HEK293 (cell line): ENCODE results near the gene PRKG1.

ENCODE experiments used
- CTCF ChIA-PET: fragments of 350-600 bp; formaldehyde crosslinking; extraction: SDS; loops from one replicate; lab custom pipeline; 2021; ENCODE audit warnings: antibody characterized with exemption; lab: Yijun Ruan, JAX
- POLR2A ChIA-PET: fragments of 300-600 bp; formaldehyde crosslinking; extraction: SDS; loops from one replicate; lab custom pipeline; 2020; ENCODE audit warnings: antibody characterized with exemption, inconsistent platforms; lab: Yijun Ruan, JAX
- H3K27ac ChIP-seq: fragments of 200-500 bp; sonication (Bioruptor generic); 2 replicates; pipeline ENCODE4 v1.5.1; 2014; ENCODE audit warnings: low read depth, low read length, control low read depth, inconsistent platforms; ENCODE audit errors: extremely low read depth
- H3K36me3 ChIP-seq, 2 experiments: fragments of 200-500 bp in 1 of 2; sonication (Bioruptor generic) in 1 of 2; 1 replicate in 1 of 2; 2 replicates in 1 of 2; pipeline ENCODE4 v1.5.1; 2014 to 2017; ENCODE audit warnings: inconsistent platforms in 2 of 2, low read length in 2 of 2; ENCODE audit not compliant: control insufficient read depth in 2 of 2, insufficient read depth in 1 of 2
- H3K4me1 ChIP-seq: fragments of 200-500 bp; sonication (Bioruptor generic); 2 replicates; pipeline ENCODE4 v1.5.1; 2014; ENCODE audit warnings: mild to moderate bottlenecking, low read length, inconsistent platforms; ENCODE audit not compliant: control insufficient read depth, insufficient read depth
- H3K4me3 ChIP-seq: 2 replicates; pipeline ENCODE4 v1.5.1; 2011; ENCODE audit warnings: low read depth, mild to moderate bottlenecking, control low read depth, low read length, moderate library complexity
- H3K9me3 ChIP-seq: fragments of 200-500 bp; sonication (Bioruptor generic); 2 replicates; pipeline ENCODE4 v1.5.1; 2014; ENCODE audit warnings: low read depth, low read length, inconsistent platforms; ENCODE audit not compliant: control insufficient read depth, insufficient read depth
- HOXA7 ChIP-seq: sonication (generic); formaldehyde crosslinking; IDR thresholded peaks from 2 replicates; pipeline ENCODE4 v1.8.1; 2022; ENCODE audit warnings: missing genetic modification reagents, borderline replicate concordance
- KLF1 ChIP-seq: fragments of 450-650 bp; formaldehyde crosslinking; IDR thresholded peaks from 2 replicates; pipeline ENCODE4 v1.5.1; 2016; ENCODE audit warnings: missing biosample characterization, missing genetic modification characterization
- MYNN ChIP-seq: fragments of 450-650 bp; formaldehyde crosslinking; IDR thresholded peaks from 2 replicates; pipeline ENCODE4 v1.5.1; 2016; ENCODE audit warnings: missing biosample characterization, missing genetic modification characterization, borderline replicate concordance
- OSR2 ChIP-seq: fragments of 450-650 bp; formaldehyde crosslinking; IDR thresholded peaks from 2 replicates; pipeline ENCODE4 v1.5.1; 2016; ENCODE audit warnings: missing biosample characterization, missing genetic modification characterization
- RBAK ChIP-seq: fragments of 450-650 bp; formaldehyde crosslinking; IDR thresholded peaks from 2 replicates; pipeline ENCODE4 v1.5.1; 2016; ENCODE audit warnings: missing biosample characterization, missing genetic modification characterization
- SALL2 ChIP-seq: fragments of 450-650 bp; formaldehyde crosslinking; IDR thresholded peaks from 2 replicates; pipeline ENCODE4 v1.5.0; 2017; ENCODE audit warnings: missing biosample characterization, mild to moderate bottlenecking, missing genetic modification characterization, borderline replicate concordance
- TRIM28 ChIP-seq: IDR thresholded peaks from 2 replicates; pipeline ENCODE4 v1.6.1; 2011; ENCODE audit warnings: low read length, control low read depth, borderline replicate concordance
- ZFP3 ChIP-seq: fragments of 450-650 bp; formaldehyde crosslinking; IDR thresholded peaks from 2 replicates; pipeline ENCODE4 v1.5.1; 2016; ENCODE audit warnings: low read depth, missing biosample characterization, missing genetic modification characterization
- ZFP37 ChIP-seq: fragments of 450-650 bp; formaldehyde crosslinking; IDR thresholded peaks from 2 replicates; pipeline ENCODE4 v1.5.1; 2016; ENCODE audit warnings: missing biosample characterization, missing genetic modification characterization
- ZIC2 ChIP-seq: fragments of 450-650 bp; formaldehyde crosslinking; IDR thresholded peaks from 2 replicates; pipeline ENCODE4 v1.5.1; 2016; ENCODE audit warnings: missing biosample characterization, missing genetic modification characterization
- ZNF112 ChIP-seq: fragments of 450-650 bp; formaldehyde crosslinking; IDR thresholded peaks from 2 replicates; pipeline ENCODE4 v1.5.0; 2017; ENCODE audit warnings: missing biosample characterization, missing genetic modification characterization
- ZNF174 ChIP-seq: fragments of 450-650 bp; formaldehyde crosslinking; IDR thresholded peaks from 2 replicates; pipeline ENCODE4 v1.5.0; 2017; ENCODE audit warnings: missing biosample characterization, mild to moderate bottlenecking, missing genetic modification characterization
- ZNF292 ChIP-seq: fragments of 450-650 bp; formaldehyde crosslinking; IDR thresholded peaks from 2 replicates; pipeline ENCODE4 v1.5.1; 2016; ENCODE audit warnings: low read depth, missing biosample characterization, missing genetic modification characterization, borderline replicate concordance
- ZNF350 ChIP-seq: fragments of 450-650 bp; formaldehyde crosslinking; IDR thresholded peaks from 2 replicates; pipeline ENCODE4 v1.5.0; 2017; ENCODE audit warnings: missing biosample characterization, mild to moderate bottlenecking, missing genetic modification characterization
- ZNF394 ChIP-seq: fragments of 450-650 bp; formaldehyde crosslinking; IDR thresholded peaks from 2 replicates; pipeline ENCODE4 v1.5.1; 2016; ENCODE audit warnings: missing biosample characterization, missing genetic modification characterization, mild to moderate bottlenecking, moderate library complexity, borderline replicate concordance
- ZNF433 ChIP-seq: fragments of 450-650 bp; formaldehyde crosslinking; IDR thresholded peaks from 2 replicates; pipeline ENCODE4 v1.5.1; 2016; ENCODE audit warnings: missing biosample characterization, missing genetic modification characterization, low read depth
- ZNF510 ChIP-seq: fragments of 450-650 bp; formaldehyde crosslinking; IDR thresholded peaks from 2 replicates; pipeline ENCODE4 v1.5.1; 2018; ENCODE audit warnings: mild to moderate bottlenecking, missing genetic modification characterization, missing biosample characterization; ENCODE audit not compliant: insufficient replicate concordance
- ZNF530 ChIP-seq: fragments of 450-650 bp; formaldehyde crosslinking; IDR thresholded peaks from 2 replicates; pipeline ENCODE4 v1.5.1; 2016; ENCODE audit warnings: low read depth, missing biosample characterization, missing genetic modification characterization
- TF ChIP-seq, protein P1 (sequence below): fragments of 450-650 bp; formaldehyde crosslinking; IDR thresholded peaks from 2 replicates; pipeline ENCODE4 v1.5.1; 2016; ENCODE audit warnings: missing biosample characterization, missing genetic modification characterization
- TF ChIP-seq, protein P2 (sequence below): fragments of 450-650 bp; formaldehyde crosslinking; IDR thresholded peaks from 2 replicates; pipeline ENCODE4 v1.5.0; 2017; ENCODE audit warnings: missing biosample characterization, missing genetic modification characterization, borderline replicate concordance
- TF ChIP-seq, protein P3 (sequence below): fragments of 450-650 bp; formaldehyde crosslinking; IDR thresholded peaks from 2 replicates; pipeline ENCODE4 v1.5.1; 2016; ENCODE audit warnings: missing biosample characterization, missing genetic modification characterization, borderline replicate concordance
- TF ChIP-seq, protein P4 (sequence below): fragments of 450-650 bp; formaldehyde crosslinking; IDR thresholded peaks from 2 replicates; pipeline ENCODE4 v1.5.1; 2017; ENCODE audit warnings: missing biosample characterization, mild to moderate bottlenecking, missing genetic modification characterization, moderate library complexity
- TF ChIP-seq, protein P5 (sequence below): fragments of 450-650 bp; formaldehyde crosslinking; IDR thresholded peaks from 2 replicates; pipeline ENCODE4 v1.5.1; 2016; ENCODE audit warnings: missing biosample characterization, missing genetic modification characterization

The PRKG1 gene

DNA sequence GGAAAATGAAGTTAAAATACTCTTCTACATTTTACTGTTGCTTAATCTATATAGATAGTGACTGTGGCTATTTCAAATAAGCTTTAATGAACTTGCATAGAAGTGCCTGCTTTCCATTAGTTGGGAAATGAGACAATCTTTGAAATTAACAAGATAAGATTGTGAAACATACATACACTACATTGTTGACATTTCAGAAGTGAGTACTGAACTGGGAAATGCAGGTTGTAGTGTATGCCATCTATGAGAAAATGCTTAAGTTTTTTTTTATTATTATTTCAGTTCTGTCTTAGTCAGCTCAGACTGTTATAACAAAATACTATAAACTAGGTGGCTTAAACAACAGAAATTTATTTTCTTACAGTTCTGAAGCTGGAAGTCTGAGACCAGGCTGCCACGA lies 674.7 kb downstream of the PRKG1 start (continued):
- TF ChIP-seq ZNF174 (tag by site-specific recombination) (no peak), RBAK (tag by site-specific recombination) (no peak), ZNF350 (tag by site-specific recombination) (no peak), ZNF394 (no peak), MYNN (no peak)
- TF ChIP-seq, protein P1, sequence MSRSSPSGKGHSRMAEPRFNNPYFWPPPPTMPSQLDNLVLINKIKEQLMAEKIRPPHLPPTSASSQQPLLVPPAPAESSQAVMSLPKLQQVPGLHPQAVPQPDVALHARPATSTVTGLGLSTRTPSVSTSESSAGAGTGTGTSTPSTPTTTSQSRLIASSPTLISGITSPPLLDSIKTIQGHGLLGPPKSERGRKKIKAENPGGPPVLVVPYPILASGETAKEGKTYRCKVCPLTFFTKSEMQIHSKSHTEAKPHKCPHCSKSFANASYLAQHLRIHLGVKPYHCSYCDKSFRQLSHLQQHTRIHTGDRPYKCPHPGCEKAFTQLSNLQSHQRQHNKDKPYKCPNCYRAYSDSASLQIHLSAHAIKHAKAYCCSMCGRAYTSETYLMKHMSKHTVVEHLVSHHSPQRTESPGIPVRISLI: no peak
- TF ChIP-seq, protein P2, sequence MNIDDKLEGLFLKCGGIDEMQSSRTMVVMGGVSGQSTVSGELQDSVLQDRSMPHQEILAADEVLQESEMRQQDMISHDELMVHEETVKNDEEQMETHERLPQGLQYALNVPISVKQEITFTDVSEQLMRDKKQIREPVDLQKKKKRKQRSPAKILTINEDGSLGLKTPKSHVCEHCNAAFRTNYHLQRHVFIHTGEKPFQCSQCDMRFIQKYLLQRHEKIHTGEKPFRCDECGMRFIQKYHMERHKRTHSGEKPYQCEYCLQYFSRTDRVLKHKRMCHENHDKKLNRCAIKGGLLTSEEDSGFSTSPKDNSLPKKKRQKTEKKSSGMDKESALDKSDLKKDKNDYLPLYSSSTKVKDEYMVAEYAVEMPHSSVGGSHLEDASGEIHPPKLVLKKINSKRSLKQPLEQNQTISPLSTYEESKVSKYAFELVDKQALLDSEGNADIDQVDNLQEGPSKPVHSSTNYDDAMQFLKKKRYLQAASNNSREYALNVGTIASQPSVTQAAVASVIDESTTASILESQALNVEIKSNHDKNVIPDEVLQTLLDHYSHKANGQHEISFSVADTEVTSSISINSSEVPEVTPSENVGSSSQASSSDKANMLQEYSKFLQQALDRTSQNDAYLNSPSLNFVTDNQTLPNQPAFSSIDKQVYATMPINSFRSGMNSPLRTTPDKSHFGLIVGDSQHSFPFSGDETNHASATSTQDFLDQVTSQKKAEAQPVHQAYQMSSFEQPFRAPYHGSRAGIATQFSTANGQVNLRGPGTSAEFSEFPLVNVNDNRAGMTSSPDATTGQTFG (tag by site-specific recombination): no peak

DNA sequence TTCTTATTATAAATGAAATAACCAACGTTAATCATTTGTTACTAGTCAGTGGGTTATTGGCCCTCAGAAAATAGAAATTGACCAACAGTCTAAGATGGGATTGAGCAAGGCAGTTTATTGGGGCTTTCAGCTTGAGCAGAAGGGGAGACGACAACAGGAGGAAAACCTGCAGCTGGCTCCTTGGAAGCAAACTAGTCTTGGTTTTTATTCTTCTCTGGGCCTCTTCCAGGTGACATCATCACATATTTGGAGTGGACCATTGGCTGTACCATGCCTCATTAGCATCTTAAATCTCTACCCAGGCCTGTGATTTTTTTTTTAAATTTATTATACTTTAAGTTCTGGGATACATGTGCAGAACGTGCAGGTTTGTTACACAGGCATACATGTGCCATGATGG lies 684.1 kb downstream of the PRKG1 start:
- ChIA-PET POLR2A (no interaction called here), CTCF (no interaction called here)
- no peak overlapping the region for H3K27ac ChIP-seq
- no peaks in the 10 kb centered on the region for H3K36me3 ChIP-seq
- H3K4me3 ChIP-seq: no peak overlapping the region
- no peaks in the 10 kb centered on the region for H3K4me1 ChIP-seq
- H3K9me3 ChIP-seq: no peaks in the 10 kb centered on the region
- no peak for TF ChIP-seq ZNF510 (tag by site-specific recombination)
- no peak for TF ChIP-seq HOXA7
- TF ChIP-seq TRIM28: no peak
- TF ChIP-seq, protein P3, sequence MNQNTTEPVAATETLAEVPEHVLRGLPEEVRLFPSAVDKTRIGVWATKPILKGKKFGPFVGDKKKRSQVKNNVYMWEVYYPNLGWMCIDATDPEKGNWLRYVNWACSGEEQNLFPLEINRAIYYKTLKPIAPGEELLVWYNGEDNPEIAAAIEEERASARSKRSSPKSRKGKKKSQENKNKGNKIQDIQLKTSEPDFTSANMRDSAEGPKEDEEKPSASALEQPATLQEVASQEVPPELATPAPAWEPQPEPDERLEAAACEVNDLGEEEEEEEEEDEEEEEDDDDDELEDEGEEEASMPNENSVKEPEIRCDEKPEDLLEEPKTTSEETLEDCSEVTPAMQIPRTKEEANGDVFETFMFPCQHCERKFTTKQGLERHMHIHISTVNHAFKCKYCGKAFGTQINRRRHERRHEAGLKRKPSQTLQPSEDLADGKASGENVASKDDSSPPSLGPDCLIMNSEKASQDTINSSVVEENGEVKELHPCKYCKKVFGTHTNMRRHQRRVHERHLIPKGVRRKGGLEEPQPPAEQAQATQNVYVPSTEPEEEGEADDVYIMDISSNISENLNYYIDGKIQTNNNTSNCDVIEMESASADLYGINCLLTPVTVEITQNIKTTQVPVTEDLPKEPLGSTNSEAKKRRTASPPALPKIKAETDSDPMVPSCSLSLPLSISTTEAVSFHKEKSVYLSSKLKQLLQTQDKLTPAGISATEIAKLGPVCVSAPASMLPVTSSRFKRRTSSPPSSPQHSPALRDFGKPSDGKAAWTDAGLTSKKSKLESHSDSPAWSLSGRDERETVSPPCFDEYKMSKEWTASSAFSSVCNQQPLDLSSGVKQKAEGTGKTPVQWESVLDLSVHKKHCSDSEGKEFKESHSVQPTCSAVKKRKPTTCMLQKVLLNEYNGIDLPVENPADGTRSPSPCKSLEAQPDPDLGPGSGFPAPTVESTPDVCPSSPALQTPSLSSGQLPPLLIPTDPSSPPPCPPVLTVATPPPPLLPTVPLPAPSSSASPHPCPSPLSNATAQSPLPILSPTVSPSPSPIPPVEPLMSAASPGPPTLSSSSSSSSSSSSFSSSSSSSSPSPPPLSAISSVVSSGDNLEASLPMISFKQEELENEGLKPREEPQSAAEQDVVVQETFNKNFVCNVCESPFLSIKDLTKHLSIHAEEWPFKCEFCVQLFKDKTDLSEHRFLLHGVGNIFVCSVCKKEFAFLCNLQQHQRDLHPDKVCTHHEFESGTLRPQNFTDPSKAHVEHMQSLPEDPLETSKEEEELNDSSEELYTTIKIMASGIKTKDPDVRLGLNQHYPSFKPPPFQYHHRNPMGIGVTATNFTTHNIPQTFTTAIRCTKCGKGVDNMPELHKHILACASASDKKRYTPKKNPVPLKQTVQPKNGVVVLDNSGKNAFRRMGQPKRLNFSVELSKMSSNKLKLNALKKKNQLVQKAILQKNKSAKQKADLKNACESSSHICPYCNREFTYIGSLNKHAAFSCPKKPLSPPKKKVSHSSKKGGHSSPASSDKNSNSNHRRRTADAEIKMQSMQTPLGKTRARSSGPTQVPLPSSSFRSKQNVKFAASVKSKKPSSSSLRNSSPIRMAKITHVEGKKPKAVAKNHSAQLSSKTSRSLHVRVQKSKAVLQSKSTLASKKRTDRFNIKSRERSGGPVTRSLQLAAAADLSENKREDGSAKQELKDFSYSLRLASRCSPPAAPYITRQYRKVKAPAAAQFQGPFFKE (tag by site-specific recombination): no peak
- no peak for TF ChIP-seq SALL2 (tag by site-specific recombination)
- TF ChIP-seq, protein P4, sequence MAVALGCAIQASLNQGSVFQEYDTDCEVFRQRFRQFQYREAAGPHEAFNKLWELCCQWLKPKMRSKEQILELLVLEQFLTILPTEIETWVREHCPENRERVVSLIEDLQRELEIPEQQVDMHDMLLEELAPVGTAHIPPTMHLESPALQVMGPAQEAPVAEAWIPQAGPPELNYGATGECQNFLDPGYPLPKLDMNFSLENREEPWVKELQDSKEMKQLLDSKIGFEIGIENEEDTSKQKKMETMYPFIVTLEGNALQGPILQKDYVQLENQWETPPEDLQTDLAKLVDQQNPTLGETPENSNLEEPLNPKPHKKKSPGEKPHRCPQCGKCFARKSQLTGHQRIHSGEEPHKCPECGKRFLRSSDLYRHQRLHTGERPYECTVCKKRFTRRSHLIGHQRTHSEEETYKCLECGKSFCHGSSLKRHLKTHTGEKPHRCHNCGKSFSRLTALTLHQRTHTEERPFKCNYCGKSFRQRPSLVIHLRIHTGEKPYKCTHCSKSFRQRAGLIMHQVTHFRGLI: no peak
- no peak for TF ChIP-seq KLF1 (tag by site-specific recombination)
- TF ChIP-seq, protein P5, sequence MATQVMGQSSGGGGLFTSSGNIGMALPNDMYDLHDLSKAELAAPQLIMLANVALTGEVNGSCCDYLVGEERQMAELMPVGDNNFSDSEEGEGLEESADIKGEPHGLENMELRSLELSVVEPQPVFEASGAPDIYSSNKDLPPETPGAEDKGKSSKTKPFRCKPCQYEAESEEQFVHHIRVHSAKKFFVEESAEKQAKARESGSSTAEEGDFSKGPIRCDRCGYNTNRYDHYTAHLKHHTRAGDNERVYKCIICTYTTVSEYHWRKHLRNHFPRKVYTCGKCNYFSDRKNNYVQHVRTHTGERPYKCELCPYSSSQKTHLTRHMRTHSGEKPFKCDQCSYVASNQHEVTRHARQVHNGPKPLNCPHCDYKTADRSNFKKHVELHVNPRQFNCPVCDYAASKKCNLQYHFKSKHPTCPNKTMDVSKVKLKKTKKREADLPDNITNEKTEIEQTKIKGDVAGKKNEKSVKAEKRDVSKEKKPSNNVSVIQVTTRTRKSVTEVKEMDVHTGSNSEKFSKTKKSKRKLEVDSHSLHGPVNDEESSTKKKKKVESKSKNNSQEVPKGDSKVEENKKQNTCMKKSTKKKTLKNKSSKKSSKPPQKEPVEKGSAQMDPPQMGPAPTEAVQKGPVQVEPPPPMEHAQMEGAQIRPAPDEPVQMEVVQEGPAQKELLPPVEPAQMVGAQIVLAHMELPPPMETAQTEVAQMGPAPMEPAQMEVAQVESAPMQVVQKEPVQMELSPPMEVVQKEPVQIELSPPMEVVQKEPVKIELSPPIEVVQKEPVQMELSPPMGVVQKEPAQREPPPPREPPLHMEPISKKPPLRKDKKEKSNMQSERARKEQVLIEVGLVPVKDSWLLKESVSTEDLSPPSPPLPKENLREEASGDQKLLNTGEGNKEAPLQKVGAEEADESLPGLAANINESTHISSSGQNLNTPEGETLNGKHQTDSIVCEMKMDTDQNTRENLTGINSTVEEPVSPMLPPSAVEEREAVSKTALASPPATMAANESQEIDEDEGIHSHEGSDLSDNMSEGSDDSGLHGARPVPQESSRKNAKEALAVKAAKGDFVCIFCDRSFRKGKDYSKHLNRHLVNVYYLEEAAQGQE (tag by site-specific recombination): no peak
- TF ChIP-seq ZNF350 (tag by site-specific recombination): no peak
- no peak for TF ChIP-seq ZFP37 (tag by site-specific recombination)
- no peak for TF ChIP-seq ZFP3 (tag by site-specific recombination)
- no peak for TF ChIP-seq ZNF112 (tag by site-specific recombination)
- TF ChIP-seq ZNF530 (tag by site-specific recombination): no peak
- no peak for TF ChIP-seq ZIC2 (tag by site-specific recombination)
- TF ChIP-seq OSR2: no peak
- no peak for TF ChIP-seq ZNF292 (tag by site-specific recombination)
- no peak for TF ChIP-seq ZNF433
